ENCODE data around the gene BFSP1.

Gene BFSP1

GRCh38 chr20:17530716-17531664, at the start of gene BFSP1:
TSS of gene BFSP1 (minus strand) at chr20:17531379. CDS start at chr20:17531329, 50 bp downstream.
- H3K4me3 ChIP-seq (replicated peaks; ENCODE audit: low read depth, low read length) = peak within 1 kb of the TSS; percentile 45
- no peak for TF ChIP-seq CTCF (IDR thresholded peaks at IDR 0.05; ENCODE audit: low read length, missing control alignments)
- peak; percentile 61 for DNase-seq (ENCODE audit: low read depth)

GRCh38 chr20:17580895-17581294, 49.7 kb upstream of the BFSP1 start:
- H3K4me3 ChIP-seq (replicated peaks; ENCODE audit: low read depth, low read length) = no peak overlapping the region
- no peak for TF ChIP-seq CTCF (IDR thresholded peaks at IDR 0.05; ENCODE audit: low read length, missing control alignments)
- DNase-seq (ENCODE audit: low read depth) = no peak

GRCh38 chr20:17579369-17580039, 48.3 kb upstream of the BFSP1 start:
- no peak for TF ChIP-seq CTCF (IDR thresholded peaks at IDR 0.05; ENCODE audit: low read length, missing control alignments)
- H3K4me3 ChIP-seq (replicated peaks; ENCODE audit: low read depth, low read length) = no peak overlapping the region
- DNase-seq (ENCODE audit: low read depth) = no peak

- TF ChIP-seq CTCF (IDR thresholded peaks at IDR 0.05; ENCODE audit: low read length, missing control alignments) = no peak
Measured at GRCh38 chr20:17576215-17576614, 45.0 kb upstream of the BFSP1 start.

GRCh38 chr20:17573463-17573862, 42.3 kb upstream of the BFSP1 start:
- no peak for TF ChIP-seq CTCF (IDR thresholded peaks at IDR 0.05; ENCODE audit: low read length, missing control alignments)
- H3K4me3 ChIP-seq (replicated peaks; ENCODE audit: low read depth, low read length) = no peak overlapping the region
- no peak for DNase-seq (ENCODE audit: low read depth)

More at GRCh38 chr20:17576215-17576614, 45.0 kb upstream of the BFSP1 start:
- H3K4me3 ChIP-seq (replicated peaks; ENCODE audit: low read depth, low read length) = no peak overlapping the region
- no peak for DNase-seq (ENCODE audit: low read depth)

GRCh38 chr20:17572034-17572638, 41.0 kb upstream of the BFSP1 start:
- TF ChIP-seq CTCF (IDR thresholded peaks at IDR 0.05; ENCODE audit: low read length, missing control alignments) = no peak
- no peak for DNase-seq (ENCODE audit: low read depth)
- H3K4me3 ChIP-seq (replicated peaks; ENCODE audit: low read depth, low read length) = peak overlapping the region; percentile 68

Measured in fibroblast of pulmonary artery (primary cell).